Esophagus muscularis mucosa (tissue), 4 donors: ENCODE data around the gene HIBCH. TPM values are rescaled to one million over a fixed set of nuclear protein-coding genes. Genes with fewer than 3 reads are reported as not detected.

Source experiments
- DNase-seq: peaks from one replicate; pipeline ENCODE4 v3.0.0-alpha.2; 2017; ENCODE audit errors: extremely low spot score
- H3K27ac ChIP-seq, 4 donors: fragments of 200-600 bp; sonication (generic); replicated peaks in 1 of 4; 1 replicate in 3 of 4; 2 replicates in 1 of 4; pipeline ENCODE4 v1.5.1; 2016 to 2019; ENCODE audit warnings: mild to moderate bottlenecking in 1 of 4
- H3K27me3 ChIP-seq, 4 donors: fragments of 200-600 bp; sonication (generic); one replicate each; pipeline versions ENCODE4 v1.5.1 to v1.6.0; 2016 to 2019
- H3K36me3 ChIP-seq, 4 donors: fragments of 200-600 bp; sonication (generic); one replicate each; pipeline ENCODE4 v1.5.1; 2016 to 2019
- H3K4me1 ChIP-seq, 4 donors: fragments of 200-600 bp; sonication (generic); one replicate each; pipeline ENCODE4 v1.5.1; 2016 to 2019
- H3K4me3 ChIP-seq, 4 donors: fragments of 200-600 bp; sonication (generic); 1 replicate in 2 of 4; 2 replicates in 2 of 4; pipeline ENCODE4 v1.5.1; 2016 to 2019; ENCODE audit warnings: mild to moderate bottlenecking in 4 of 4, moderate library complexity in 1 of 4
- H3K9me3 ChIP-seq, 4 donors: fragments of 200-600 bp; sonication (generic); 1 replicate in 3 of 4; 2 replicates in 1 of 4; pipeline ENCODE4 v1.5.1; 2016 to 2019
- CTCF ChIP-seq, 3 experiments: fragments of 200-600 bp in 2 of 3; fragments of 450-650 bp in 1 of 3; sonication (generic) in 2 of 3; IDR thresholded peaks; one replicate each; pipeline ENCODE4 v1.5.1; 2017 to 2019; ENCODE audit warnings: antibody characterized with exemption in 3 of 3, mild to moderate bottlenecking in 2 of 3, moderate library complexity in 1 of 3
- EP300 ChIP-seq: sonication (generic); formaldehyde crosslinking; IDR thresholded peaks from one replicate; pipeline ENCODE4 v1.6.1; 2017; ENCODE audit warnings: antibody characterized with exemption
- POLR2A ChIP-seq: fragments of 450-650 bp; IDR thresholded peaks from one replicate; pipeline ENCODE4 v1.6.1; 2017; ENCODE audit warnings: antibody characterized with exemption, moderate library complexity, mild to moderate bottlenecking, low read depth
- POLR2AphosphoS5 ChIP-seq, 2 donors: sonication (generic); formaldehyde crosslinking; IDR thresholded peaks; one replicate each; pipeline ENCODE4 v1.6.1; 2017; ENCODE audit warnings: antibody characterized with exemption in 2 of 2
- WGBS: methylation state at CpG from one replicate; pipeline ENCODE4 v1.1.5; 2018; 5-methylcytosine and 5-hydroxymethylcytosine counted together
- intact Hi-C: fragments of 100-400 bp; cut with DNase I; formaldehyde crosslinking; loops from one replicate; pipeline ENCODE4 v1.15.1; 2023
- total RNA-seq, 4 donors: library from RNA; depleted of rRNA; stranded (reverse); fragments of >200 nt; gene quantifications; one replicate each; pipeline versions ENCODE4 v1.1.0 to v1.2.1, GENCODE V29; 2016

HIBCH gene
- total RNA-seq, 4 donors from 2014 or later: 12.3 to 20.2 (median 15.5) TPM

DNA sequence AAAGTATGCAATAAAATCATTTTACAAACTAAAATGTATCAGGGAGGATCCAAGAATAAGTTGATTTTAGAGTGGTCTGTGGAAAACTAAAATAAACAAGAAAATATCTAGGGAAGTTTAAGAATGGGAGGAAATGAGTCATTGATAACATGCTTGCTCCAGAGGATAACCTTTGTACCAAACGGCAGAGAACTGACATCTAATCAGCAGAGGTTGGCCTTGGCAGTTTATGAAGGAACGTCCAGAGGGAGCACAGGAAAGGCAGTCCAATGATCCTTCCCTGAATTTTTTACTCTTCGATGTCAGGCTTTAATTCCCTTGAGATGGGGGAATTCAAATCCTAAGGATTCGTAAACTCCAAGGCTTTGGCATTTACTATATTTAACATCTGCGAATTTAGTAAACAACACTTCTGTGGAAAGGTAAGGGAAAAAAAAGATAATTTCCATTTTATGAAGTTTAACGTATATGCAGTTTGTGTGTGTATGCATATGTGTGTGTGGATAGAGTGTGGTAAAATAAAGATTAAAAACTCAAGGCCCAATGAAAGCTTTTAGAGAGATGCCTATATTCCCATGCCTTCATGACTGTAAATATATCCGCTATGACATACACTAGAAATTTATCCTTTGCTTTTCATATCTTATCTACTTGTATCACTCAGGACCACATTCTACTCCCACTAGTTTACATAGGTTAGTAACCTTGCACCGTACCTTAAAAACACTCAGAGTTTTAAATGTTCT, 15.0 kb upstream of the HIBCH start:
- 73% methylated on average over 8 of the region's 8 CpGs for WGBS
- H3K4me3 ChIP-seq: no peak overlapping the region
- intact Hi-C loops: loop anchor here (5.0 kb wide), 1 partner anchor 38 kb away; no protein-coding TSS in a partner anchor
- H3K4me1 ChIP-seq: peaks cover 0 to 9% (median 4%) of the 10 kb centered on the region in 4 donors
- DNase-seq: no peak
- H3K27me3 ChIP-seq: no peaks in the 10 kb centered on the region
- H3K9me3 ChIP-seq: no peaks in the 10 kb centered on the region
- peak overlapping the region in 1 of 4 donors; percentile 45 for H3K27ac ChIP-seq
- H3K36me3 ChIP-seq: no peaks in the 10 kb centered on the region
- TF ChIP-seq EP300 (no peak), POLR2A (no peak), CTCF (IDR thresholded peaks at IDR 0.05) (no peak), POLR2AphosphoS5 (IDR thresholded peaks at IDR 0.05) (peak; percentile 16 to 35)

DNA sequence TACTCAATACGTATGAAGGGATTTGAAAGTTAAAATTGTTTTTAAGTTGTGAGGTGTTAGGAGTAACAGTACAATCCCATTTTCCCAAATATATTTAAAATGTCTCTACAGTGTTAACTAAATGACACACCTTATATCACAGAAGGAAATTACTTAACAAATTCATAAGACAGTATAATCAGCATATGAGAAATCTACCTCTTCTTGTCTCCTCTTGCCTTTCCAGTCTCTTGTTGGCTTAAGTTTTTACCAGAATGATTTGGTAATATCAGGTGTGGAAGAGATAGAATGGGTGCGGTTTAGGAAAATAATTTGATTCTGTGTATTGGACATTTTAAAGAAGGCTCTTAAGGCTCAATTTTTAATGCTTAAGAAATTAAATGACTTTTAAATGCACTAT, 14.3 kb upstream of the HIBCH start:
- H3K4me3 ChIP-seq: no peak overlapping the region
- WGBS: 80% methylated on average over 2 of the region's 2 CpGs
- no peaks in the 10 kb centered on the region for H3K36me3 ChIP-seq
- TF ChIP-seq POLR2AphosphoS5 (IDR thresholded peaks at IDR 0.05) (no peak), EP300 (no peak), POLR2A (no peak), CTCF (IDR thresholded peaks at IDR 0.05) (no peak)
- peaks cover 0 to 9% (median 4%) of the 10 kb centered on the region in 4 donors for H3K4me1 ChIP-seq
- H3K9me3 ChIP-seq: no peaks in the 10 kb centered on the region
- no peak overlapping the region for H3K27ac ChIP-seq
- no peaks in the 10 kb centered on the region for H3K27me3 ChIP-seq
- intact Hi-C loops: no loop called here
- no peak for DNase-seq

GRCh38 chr2:190333395-190333794, 13.8 kb upstream of the HIBCH start:
- H3K9me3 ChIP-seq: no peaks in the 10 kb centered on the region
- DNase-seq: no peak
- peaks cover 0 to 9% (median 1%) of the 10 kb centered on the region in 4 donors for H3K4me1 ChIP-seq
- no peaks in the 10 kb centered on the region for H3K27me3 ChIP-seq
- intact Hi-C loops: no loop called here
- no peak for TF ChIP-seq POLR2A
- TF ChIP-seq POLR2AphosphoS5 (IDR thresholded peaks at IDR 0.05): no peak
- no peak for TF ChIP-seq EP300
- no peak for TF ChIP-seq CTCF (IDR thresholded peaks at IDR 0.05)
- no peak overlapping the region for H3K4me3 ChIP-seq
- H3K27ac ChIP-seq: no peak overlapping the region
- WGBS: 70% methylated on average over 8 of the region's 8 CpGs
- no peaks in the 10 kb centered on the region for H3K36me3 ChIP-seq

GRCh38 chr2:190328573-190329147, 9.0 kb upstream of the HIBCH start:
- no peak for DNase-seq
- H3K36me3 ChIP-seq: no peaks in the 10 kb centered on the region
- no peaks in the 10 kb centered on the region for H3K27me3 ChIP-seq
- peak in 1 of 3 experiments; percentile 3 for TF ChIP-seq CTCF (IDR thresholded peaks at IDR 0.05)
- no peak for TF ChIP-seq POLR2AphosphoS5 (IDR thresholded peaks at IDR 0.05)
- no peak for TF ChIP-seq POLR2A
- TF ChIP-seq EP300: no peak
- no peak overlapping the region for H3K4me3 ChIP-seq
- H3K4me1 ChIP-seq: peaks cover 0 to 3% (median 0%) of the 10 kb centered on the region in 4 donors
- intact Hi-C loops: no loop called here
- 96% methylated on average over 3 of the region's 3 CpGs for WGBS
- H3K27ac ChIP-seq: no peak overlapping the region
- H3K9me3 ChIP-seq: no peaks in the 10 kb centered on the region
